KMS-11 (cell line): ENCODE data around the gene SLC30A2.

ENCODE experiments used
- H2AFZ ChIP-seq: fragments of 200-600 bp; sonication (generic); 2 replicates; pipeline ENCODE4 v1.6.1; 2016; ENCODE audit warnings: antibody characterized with exemption, mixed run types, low read depth
- H3K27ac ChIP-seq: fragments of 200-600 bp; sonication (generic); 2 replicates; pipeline ENCODE4 v1.6.1; 2016; ENCODE audit warnings: mild to moderate bottlenecking, mixed run types
- H3K27me3 ChIP-seq: fragments of 200-600 bp; sonication (generic); 2 replicates; pipeline ENCODE4 v1.6.1; 2017; ENCODE audit warnings: mild to moderate bottlenecking, low read depth, mixed run types, moderate library complexity; ENCODE audit not compliant: insufficient read depth
- H3K36me3 ChIP-seq: fragments of 200-600 bp; sonication (generic); 2 replicates; pipeline ENCODE4 v1.6.1; 2017; ENCODE audit warnings: mild to moderate bottlenecking, mixed run types; ENCODE audit not compliant: insufficient read depth
- H3K4me1 ChIP-seq: fragments of 200-600 bp; sonication (generic); 2 replicates; pipeline ENCODE4 v1.6.1; 2016; ENCODE audit warnings: mild to moderate bottlenecking, low read depth, mixed run types; ENCODE audit not compliant: poor library complexity, severe bottlenecking
- H3K4me2 ChIP-seq: fragments of 200-600 bp; sonication (generic); 2 replicates; pipeline ENCODE4 v1.7.0; 2016; ENCODE audit warnings: mild to moderate bottlenecking, mixed run types
- H3K4me3 ChIP-seq: fragments of 200-600 bp; sonication (generic); IDR thresholded peaks from 2 replicates; pipeline ENCODE4 v1.6.1; 2017; ENCODE audit warnings: low read depth, low read length, mixed read lengths; ENCODE audit not compliant: insufficient read depth
- H3K79me2 ChIP-seq: fragments of 200-600 bp; sonication (generic); 2 replicates; pipeline ENCODE4 v1.6.1; 2016; ENCODE audit warnings: low read depth, mixed run types; ENCODE audit not compliant: insufficient read depth
- H3K9ac ChIP-seq: fragments of 200-600 bp; sonication (generic); 2 replicates; pipeline ENCODE4 v1.6.1; 2016; ENCODE audit warnings: mild to moderate bottlenecking, mixed run types
- H4K20me1 ChIP-seq: fragments of 200-600 bp; sonication (generic); 2 replicates; pipeline ENCODE4 v1.6.1; 2016; ENCODE audit warnings: mild to moderate bottlenecking, mixed run types; ENCODE audit not compliant: insufficient read depth
- TF ChIP-seq, protein P1 (sequence below): fragments of 200-600 bp; sonication (generic); conservative IDR thresholded peaks from 2 replicates; pipeline ENCODE4 v1.6.1; 2017; ENCODE audit warnings: low read depth, mild to moderate bottlenecking, antibody characterized with exemption, low read length, moderate library complexity, mixed read lengths

Gene SLC30A2

DNA sequence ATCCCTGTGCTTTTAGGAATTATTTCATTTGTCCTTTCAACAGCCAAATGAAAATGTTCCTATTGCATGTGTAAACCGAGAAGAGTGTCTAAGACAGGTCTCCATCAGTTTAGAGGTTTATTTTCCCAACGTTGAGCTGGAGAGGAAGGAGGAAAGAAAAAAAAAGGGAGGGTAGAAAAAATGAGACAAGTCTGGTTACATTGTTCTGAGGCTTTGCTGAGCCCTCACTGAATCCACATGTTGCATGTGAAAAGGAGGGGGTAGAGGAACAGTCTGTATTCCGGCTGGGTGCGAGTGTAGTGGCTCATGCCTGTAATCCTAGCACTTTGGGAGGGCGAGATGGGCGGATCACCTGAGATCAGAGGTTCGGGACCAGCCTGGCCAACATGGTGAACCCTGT, 46.5 kb upstream of the SLC30A2 start:
- no peak overlapping the region for H3K27ac ChIP-seq
- H3K79me2 ChIP-seq = no peaks in the 10 kb centered on the region
- H2AFZ ChIP-seq = no peak overlapping the region
- H4K20me1 ChIP-seq = no peaks in the 10 kb centered on the region
- H3K9ac ChIP-seq = no peak overlapping the region
- TF ChIP-seq, protein P1, sequence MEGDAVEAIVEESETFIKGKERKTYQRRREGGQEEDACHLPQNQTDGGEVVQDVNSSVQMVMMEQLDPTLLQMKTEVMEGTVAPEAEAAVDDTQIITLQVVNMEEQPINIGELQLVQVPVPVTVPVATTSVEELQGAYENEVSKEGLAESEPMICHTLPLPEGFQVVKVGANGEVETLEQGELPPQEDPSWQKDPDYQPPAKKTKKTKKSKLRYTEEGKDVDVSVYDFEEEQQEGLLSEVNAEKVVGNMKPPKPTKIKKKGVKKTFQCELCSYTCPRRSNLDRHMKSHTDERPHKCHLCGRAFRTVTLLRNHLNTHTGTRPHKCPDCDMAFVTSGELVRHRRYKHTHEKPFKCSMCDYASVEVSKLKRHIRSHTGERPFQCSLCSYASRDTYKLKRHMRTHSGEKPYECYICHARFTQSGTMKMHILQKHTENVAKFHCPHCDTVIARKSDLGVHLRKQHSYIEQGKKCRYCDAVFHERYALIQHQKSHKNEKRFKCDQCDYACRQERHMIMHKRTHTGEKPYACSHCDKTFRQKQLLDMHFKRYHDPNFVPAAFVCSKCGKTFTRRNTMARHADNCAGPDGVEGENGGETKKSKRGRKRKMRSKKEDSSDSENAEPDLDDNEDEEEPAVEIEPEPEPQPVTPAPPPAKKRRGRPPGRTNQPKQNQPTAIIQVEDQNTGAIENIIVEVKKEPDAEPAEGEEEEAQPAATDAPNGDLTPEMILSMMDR = no peak
- no peaks in the 10 kb centered on the region for H3K4me1 ChIP-seq
- H3K4me3 ChIP-seq = no peak overlapping the region
- H3K4me2 ChIP-seq = no peak overlapping the region
- H3K27me3 ChIP-seq = peaks cover 4% of the 10 kb centered on the region; the same call in 1 of the 2 replicates
- H3K36me3 ChIP-seq = no peaks in the 10 kb centered on the region

DNA sequence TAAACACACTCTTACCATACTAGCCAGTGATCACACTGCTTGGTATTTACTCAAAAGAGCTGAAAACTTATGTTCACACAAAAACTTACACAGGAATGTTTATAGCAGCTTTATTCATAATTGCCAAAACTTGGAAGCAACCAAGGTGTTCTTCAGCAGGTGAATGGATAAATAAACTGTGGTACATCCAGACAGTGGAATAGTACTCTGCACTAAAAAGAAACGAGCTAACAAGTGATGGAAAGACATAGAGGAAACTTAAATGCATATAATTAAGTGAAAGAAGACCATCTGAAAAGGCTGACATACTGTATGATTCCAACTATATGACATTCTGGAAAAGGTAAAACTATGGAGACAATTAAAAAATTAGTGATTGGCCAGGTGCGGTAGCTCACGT, 45.0 kb upstream of the SLC30A2 start:
- no peak overlapping the region for H3K4me3 ChIP-seq
- H3K27me3 ChIP-seq = peaks cover 4% of the 10 kb centered on the region; the same call in 1 of the 2 replicates
- no peaks in the 10 kb centered on the region for H4K20me1 ChIP-seq
- H3K4me2 ChIP-seq = no peak overlapping the region
- no peak overlapping the region for H2AFZ ChIP-seq
- no peaks in the 10 kb centered on the region for H3K36me3 ChIP-seq
- TF ChIP-seq, protein P1 = no peak
- no peak overlapping the region for H3K9ac ChIP-seq
- H3K79me2 ChIP-seq = no peaks in the 10 kb centered on the region
- no peak overlapping the region for H3K27ac ChIP-seq
- no peaks in the 10 kb centered on the region for H3K4me1 ChIP-seq

DNA sequence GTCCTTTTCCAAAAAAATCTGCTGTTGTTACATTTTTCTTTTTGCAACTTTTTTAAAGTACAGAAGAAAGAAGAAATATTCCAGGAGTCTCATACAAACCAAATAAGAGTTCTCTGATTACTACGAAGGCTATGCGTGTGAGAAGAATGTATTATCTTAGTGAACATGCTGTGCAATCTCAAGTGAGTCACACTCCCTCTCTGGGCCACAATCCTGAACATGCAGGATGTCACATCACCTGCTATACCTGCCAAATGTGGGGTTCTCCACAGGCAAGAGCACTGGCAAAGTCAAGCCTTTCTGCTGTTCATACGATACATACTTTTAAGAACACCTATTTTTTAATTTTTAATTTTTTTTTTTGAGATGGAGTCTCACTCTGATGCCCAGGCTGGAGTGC, 43.2 kb upstream of the SLC30A2 start:
- H3K9ac ChIP-seq = no peak overlapping the region
- H2AFZ ChIP-seq = no peak overlapping the region
- no peaks in the 10 kb centered on the region for H3K4me1 ChIP-seq
- peaks cover 4% of the 10 kb centered on the region; the same call in 1 of the 2 replicates for H3K27me3 ChIP-seq
- no peaks in the 10 kb centered on the region for H3K36me3 ChIP-seq
- H3K27ac ChIP-seq = no peak overlapping the region
- H3K4me3 ChIP-seq = no peak overlapping the region
- H4K20me1 ChIP-seq = no peaks in the 10 kb centered on the region
- H3K79me2 ChIP-seq = no peaks in the 10 kb centered on the region
- H3K4me2 ChIP-seq = no peak overlapping the region
- TF ChIP-seq, protein P1 = no peak

DNA sequence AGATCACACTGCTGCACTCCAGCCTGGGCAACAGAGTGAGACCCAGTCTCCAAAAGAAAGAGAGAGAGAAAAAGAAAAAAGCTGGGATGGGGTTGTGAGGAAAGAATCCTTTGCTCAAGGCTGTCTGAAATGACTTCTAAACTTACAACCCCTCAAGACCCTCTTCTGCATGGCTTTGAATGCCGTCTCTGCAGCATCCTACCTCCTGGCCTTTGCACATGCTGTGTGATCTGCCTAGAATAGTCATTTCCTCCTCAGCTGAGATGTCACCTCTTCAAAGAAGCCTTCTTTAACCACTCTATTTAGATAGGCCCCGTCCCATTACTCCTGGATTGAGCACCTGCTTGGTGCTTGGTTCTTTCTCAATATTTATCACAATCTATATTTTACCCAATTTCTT, 38.9 kb upstream of the SLC30A2 start:
- H3K36me3 ChIP-seq = no peaks in the 10 kb centered on the region
- no peak overlapping the region for H3K27ac ChIP-seq
- H3K4me3 ChIP-seq = no peak overlapping the region
- H3K9ac ChIP-seq = no peak overlapping the region
- no peak overlapping the region for H2AFZ ChIP-seq
- H3K4me2 ChIP-seq = no peak overlapping the region
- TF ChIP-seq, protein P1 = no peak
- H3K27me3 ChIP-seq = no peaks in the 10 kb centered on the region
- H3K4me1 ChIP-seq = no peaks in the 10 kb centered on the region
- no peaks in the 10 kb centered on the region for H4K20me1 ChIP-seq
- no peaks in the 10 kb centered on the region for H3K79me2 ChIP-seq
